GM23338 (cell line): ENCODE results near the gene STX8.

Experiments used
- EZH2 ChIP-seq: fragments of 200-600 bp; sonication (generic); IDR thresholded peaks from one replicate; pipeline ENCODE4 v1.8.0; 2017; ENCODE audit warnings: antibody characterized with exemption, mild to moderate bottlenecking, low read depth; ENCODE audit not compliant: unreplicated experiment
- POLR2AphosphoS5 ChIP-seq: IDR thresholded peaks from 2 replicates; pipeline ENCODE4 v1.6.1; 2016; ENCODE audit warnings: antibody characterized with exemption, low read depth
- TF ChIP-seq, protein P1 (sequence below), 2 experiments: fragments of 200-600 bp in 1 of 2; sonication (generic) in 1 of 2; conservative IDR thresholded peaks; 2 replicates each; pipeline versions ENCODE4 v1.5.1 to v1.6.1; 2016 to 2017; ENCODE audit warnings: antibody characterized with exemption in 2 of 2, low read depth in 2 of 2, mild to moderate bottlenecking in 2 of 2, moderate library complexity in 1 of 2
- TF ChIP-seq, protein P2 (sequence below): IDR thresholded peaks from one replicate; pipeline ENCODE4 v1.6.1; 2018; ENCODE audit warnings: antibody characterized with exemption; ENCODE audit not compliant: unreplicated experiment

DNA sequence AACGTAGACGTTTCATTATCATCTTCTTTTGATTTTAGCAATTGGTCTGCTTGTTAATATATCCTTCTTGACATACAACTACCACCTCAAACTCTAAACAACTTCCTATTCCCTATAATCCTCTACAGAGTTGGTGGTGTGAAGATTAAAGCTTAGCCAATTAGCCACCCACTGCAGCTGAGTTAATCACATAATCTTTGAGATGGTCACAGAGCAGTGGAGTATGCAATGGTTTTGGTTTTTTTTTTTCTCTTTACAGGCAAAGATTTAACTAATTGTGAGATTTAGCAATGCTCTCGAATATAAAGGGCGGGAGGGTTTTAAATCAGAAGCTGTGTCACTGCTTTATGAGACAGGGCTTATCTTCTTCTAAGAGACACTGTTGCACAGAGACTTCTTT is 37.0 kb downstream of the STX8 start:
- TF ChIP-seq, protein P1, sequence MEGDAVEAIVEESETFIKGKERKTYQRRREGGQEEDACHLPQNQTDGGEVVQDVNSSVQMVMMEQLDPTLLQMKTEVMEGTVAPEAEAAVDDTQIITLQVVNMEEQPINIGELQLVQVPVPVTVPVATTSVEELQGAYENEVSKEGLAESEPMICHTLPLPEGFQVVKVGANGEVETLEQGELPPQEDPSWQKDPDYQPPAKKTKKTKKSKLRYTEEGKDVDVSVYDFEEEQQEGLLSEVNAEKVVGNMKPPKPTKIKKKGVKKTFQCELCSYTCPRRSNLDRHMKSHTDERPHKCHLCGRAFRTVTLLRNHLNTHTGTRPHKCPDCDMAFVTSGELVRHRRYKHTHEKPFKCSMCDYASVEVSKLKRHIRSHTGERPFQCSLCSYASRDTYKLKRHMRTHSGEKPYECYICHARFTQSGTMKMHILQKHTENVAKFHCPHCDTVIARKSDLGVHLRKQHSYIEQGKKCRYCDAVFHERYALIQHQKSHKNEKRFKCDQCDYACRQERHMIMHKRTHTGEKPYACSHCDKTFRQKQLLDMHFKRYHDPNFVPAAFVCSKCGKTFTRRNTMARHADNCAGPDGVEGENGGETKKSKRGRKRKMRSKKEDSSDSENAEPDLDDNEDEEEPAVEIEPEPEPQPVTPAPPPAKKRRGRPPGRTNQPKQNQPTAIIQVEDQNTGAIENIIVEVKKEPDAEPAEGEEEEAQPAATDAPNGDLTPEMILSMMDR (conservative IDR thresholded peaks at IDR 0.05; ENCODE audit: low read depth in 2 of 2) = no peak
- TF ChIP-seq EZH2 (no peak), POLR2AphosphoS5 (no peak)
- TF ChIP-seq, protein P2, sequence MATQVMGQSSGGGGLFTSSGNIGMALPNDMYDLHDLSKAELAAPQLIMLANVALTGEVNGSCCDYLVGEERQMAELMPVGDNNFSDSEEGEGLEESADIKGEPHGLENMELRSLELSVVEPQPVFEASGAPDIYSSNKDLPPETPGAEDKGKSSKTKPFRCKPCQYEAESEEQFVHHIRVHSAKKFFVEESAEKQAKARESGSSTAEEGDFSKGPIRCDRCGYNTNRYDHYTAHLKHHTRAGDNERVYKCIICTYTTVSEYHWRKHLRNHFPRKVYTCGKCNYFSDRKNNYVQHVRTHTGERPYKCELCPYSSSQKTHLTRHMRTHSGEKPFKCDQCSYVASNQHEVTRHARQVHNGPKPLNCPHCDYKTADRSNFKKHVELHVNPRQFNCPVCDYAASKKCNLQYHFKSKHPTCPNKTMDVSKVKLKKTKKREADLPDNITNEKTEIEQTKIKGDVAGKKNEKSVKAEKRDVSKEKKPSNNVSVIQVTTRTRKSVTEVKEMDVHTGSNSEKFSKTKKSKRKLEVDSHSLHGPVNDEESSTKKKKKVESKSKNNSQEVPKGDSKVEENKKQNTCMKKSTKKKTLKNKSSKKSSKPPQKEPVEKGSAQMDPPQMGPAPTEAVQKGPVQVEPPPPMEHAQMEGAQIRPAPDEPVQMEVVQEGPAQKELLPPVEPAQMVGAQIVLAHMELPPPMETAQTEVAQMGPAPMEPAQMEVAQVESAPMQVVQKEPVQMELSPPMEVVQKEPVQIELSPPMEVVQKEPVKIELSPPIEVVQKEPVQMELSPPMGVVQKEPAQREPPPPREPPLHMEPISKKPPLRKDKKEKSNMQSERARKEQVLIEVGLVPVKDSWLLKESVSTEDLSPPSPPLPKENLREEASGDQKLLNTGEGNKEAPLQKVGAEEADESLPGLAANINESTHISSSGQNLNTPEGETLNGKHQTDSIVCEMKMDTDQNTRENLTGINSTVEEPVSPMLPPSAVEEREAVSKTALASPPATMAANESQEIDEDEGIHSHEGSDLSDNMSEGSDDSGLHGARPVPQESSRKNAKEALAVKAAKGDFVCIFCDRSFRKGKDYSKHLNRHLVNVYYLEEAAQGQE = no peak
